ENCODE data around the gene MAN2C1. TPM values are rescaled to one million over a fixed set of nuclear protein-coding genes. Genes with fewer than 3 reads are reported as not detected.

The MAN2C1 gene
- polyA plus RNA-seq, 1 experiment = 82.5 TPM

- ChIA-PET CTCF (interaction anchor here (1.0 kb wide), 1 partner anchor 255 kb away, joined by 3 read pairs; no protein-coding TSS in a partner anchor), POLR2A (no interaction called here)
- no peak for TF ChIP-seq CTCF (IDR thresholded peaks at IDR 0.05; ENCODE audit: insufficient read depth, low read depth, low read length)
- H3K36me3 ChIP-seq (ENCODE audit: control insufficient read depth, insufficient read depth, low read length) = peaks cover 25% of the 10 kb centered on the region
- no peaks in the 10 kb centered on the region for H3K27me3 ChIP-seq (ENCODE audit: control insufficient read depth, insufficient read depth, low read length)
- no peak overlapping the region for H3K4me3 ChIP-seq (ENCODE audit: low read depth, low read length)
- DNase-seq (ENCODE audit: low read depth) = no peak
Measured at GRCh38 chr15:75366163-75366562, 2.2 kb downstream of the MAN2C1 start.

GRCh38 chr15:75364881-75365280, 3.5 kb downstream of the MAN2C1 start:
- no peak for DNase-seq (ENCODE audit: low read depth)
- Histone ChIP-seq H3K27me3 (ENCODE audit: control insufficient read depth, insufficient read depth, low read length) (no peaks in the 10 kb centered on the region), H3K4me3 (ENCODE audit: low read depth, low read length) (no peak overlapping the region), H3K36me3 (ENCODE audit: control insufficient read depth, insufficient read depth, low read length) (peaks cover 33% of the 10 kb centered on the region)
- TF ChIP-seq CTCF (IDR thresholded peaks at IDR 0.05; ENCODE audit: insufficient read depth, low read depth, low read length) = no peak
- POLR2A ChIA-PET = no interaction called here
- CTCF ChIA-PET = no interaction called here

- Histone ChIP-seq H3K4me3 (ENCODE audit: low read depth, low read length) (no peak overlapping the region), H3K27me3 (ENCODE audit: control insufficient read depth, insufficient read depth, low read length) (no peaks in the 10 kb centered on the region), H3K36me3 (ENCODE audit: control insufficient read depth, insufficient read depth, low read length) (peaks cover 38% of the 10 kb centered on the region)
- ChIA-PET CTCF (no interaction called here), POLR2A (interaction anchor here (0.5 kb wide), 1 partner anchor 12 kb away, joined by 5 read pairs; no protein-coding TSS in a partner anchor)
- no peak for TF ChIP-seq CTCF (IDR thresholded peaks at IDR 0.05; ENCODE audit: insufficient read depth, low read depth, low read length)
- no peak for DNase-seq (ENCODE audit: low read depth)
Measured at GRCh38 chr15:75363786-75364185, 4.6 kb downstream of the MAN2C1 start.

GRCh38 chr15:75362642-75363249, 5.7 kb downstream of the MAN2C1 start:
- POLR2A ChIA-PET = no interaction called here
- no peak for TF ChIP-seq CTCF (IDR thresholded peaks at IDR 0.05; ENCODE audit: insufficient read depth, low read depth, low read length)
- Histone ChIP-seq H3K36me3 (ENCODE audit: control insufficient read depth, insufficient read depth, low read length) (peaks cover 46% of the 10 kb centered on the region), H3K4me3 (ENCODE audit: low read depth, low read length) (no peak overlapping the region), H3K27me3 (ENCODE audit: control insufficient read depth, insufficient read depth, low read length) (no peaks in the 10 kb centered on the region)
- CTCF ChIA-PET = no interaction called here
- DNase-seq (ENCODE audit: low read depth) = no peak

GRCh38 chr15:75361989-75362641, 6.3 kb downstream of the MAN2C1 start:
- H3K27me3 ChIP-seq (ENCODE audit: control insufficient read depth, insufficient read depth, low read length) = no peaks in the 10 kb centered on the region
- H3K36me3 ChIP-seq (ENCODE audit: control insufficient read depth, insufficient read depth, low read length) = peaks cover 46% of the 10 kb centered on the region
- ChIA-PET CTCF (no interaction called here), POLR2A (interaction anchor here (0.6 kb wide), 1 partner anchor 14 kb away, joined by 3 read pairs; no protein-coding TSS in a partner anchor)
- no peak for TF ChIP-seq CTCF (IDR thresholded peaks at IDR 0.05; ENCODE audit: insufficient read depth, low read depth, low read length)
- no peak for DNase-seq (ENCODE audit: low read depth)
- no peak overlapping the region for H3K4me3 ChIP-seq (ENCODE audit: low read depth, low read length)

All from BJ (cell line).